SU-DHL-6 (cell line): ENCODE measurements around the gene ITSN1.

ENCODE experiments used
- H2AFZ ChIP-seq: fragments of 200-600 bp; sonication (generic); 2 replicates; pipeline ENCODE4 v1.6.1; 2014; ENCODE audit warnings: low read depth, mild to moderate bottlenecking, moderate library complexity, mixed read lengths, antibody characterized with exemption, low read length; ENCODE audit not compliant: severe bottlenecking
- H3F3A ChIP-seq: fragments of 200-600 bp; shearing (Covaris generic); 2 replicates; pipeline ENCODE4 v1.6.0; 2016; ENCODE audit warnings: antibody characterized with exemption, mild to moderate bottlenecking; ENCODE audit not compliant: insufficient read depth
- H3K27ac ChIP-seq: fragments of 200-600 bp; sonication (generic); 2 replicates; pipeline ENCODE4 v1.5.1; 2016; ENCODE audit warnings: low read depth, mild to moderate bottlenecking, low read length, moderate library complexity, mixed read lengths
- H3K27me3 ChIP-seq: fragments of 200-600 bp; sonication (generic), shearing (Covaris generic); 2 replicates; pipeline ENCODE4 v1.6.0; 2014; ENCODE audit warnings: mild to moderate bottlenecking, low read length
- H3K36me3 ChIP-seq: fragments of 200-600 bp; sonication (generic); 2 replicates; pipeline ENCODE4 v1.6.1; 2014; ENCODE audit warnings: mild to moderate bottlenecking, low read length, mixed read lengths
- H3K4me2 ChIP-seq: fragments of 300-600, 200-600 bp; shearing (Covaris generic), sonication (generic); 2 replicates; pipeline ENCODE4 v1.6.0; 2014; ENCODE audit warnings: low read length, low read depth, mild to moderate bottlenecking; ENCODE audit not compliant: poor library complexity, severe bottlenecking
- H3K4me3 ChIP-seq: fragments of 200-600 bp; sonication (generic); 2 replicates; pipeline ENCODE4 v1.5.1; 2014; ENCODE audit warnings: antibody characterized with exemption, low read length, mild to moderate bottlenecking, mixed read lengths; ENCODE audit not compliant: insufficient read depth, poor library complexity, severe bottlenecking
- H3K79me2 ChIP-seq: fragments of 200-600 bp; sonication (generic); 2 replicates; pipeline ENCODE4 v1.6.1; 2014; ENCODE audit warnings: mild to moderate bottlenecking, low read length, moderate library complexity; ENCODE audit not compliant: insufficient read depth
- H3K9ac ChIP-seq: fragments of 200-600 bp; sonication (generic); 2 replicates; pipeline ENCODE4 v1.7.0; 2014; ENCODE audit warnings: mild to moderate bottlenecking, low read length
- H3K9me2 ChIP-seq: fragments of 200-600 bp; sonication (generic); replicated peaks from 2 replicates; pipeline ENCODE4 v1.6.1; 2014; ENCODE audit warnings: low read length; ENCODE audit not compliant: insufficient read depth
- H3K9me3 ChIP-seq: fragments of 200-600 bp; sonication (generic); 2 replicates; pipeline ENCODE4 v1.6.1; 2014; ENCODE audit warnings: low read length, mixed read lengths; ENCODE audit not compliant: insufficient read depth
- H4K20me1 ChIP-seq: fragments of 200-600 bp; sonication (generic); 2 replicates; pipeline ENCODE4 v1.6.1; 2014; ENCODE audit warnings: low read depth, mild to moderate bottlenecking, antibody characterized with exemption, low read length, moderate library complexity, mixed read lengths
- CTCF ChIP-seq: fragments of 200-600 bp; sonication (generic); IDR thresholded peaks from one replicate; pipeline ENCODE4 v1.5.1; 2017; ENCODE audit warnings: antibody characterized with exemption, mild to moderate bottlenecking, low read length, moderate library complexity; ENCODE audit not compliant: insufficient read depth, poor library complexity, severe bottlenecking
- EZH2phosphoT487 ChIP-seq: fragments of 200-600 bp; sonication (generic), shearing (Covaris generic); conservative IDR thresholded peaks from 2 replicates; pipeline ENCODE4 v1.6.1; 2018; ENCODE audit warnings: mild to moderate bottlenecking, antibody characterized with exemption, low read length, moderate library complexity, mixed read lengths

Gene ITSN1

DNA sequence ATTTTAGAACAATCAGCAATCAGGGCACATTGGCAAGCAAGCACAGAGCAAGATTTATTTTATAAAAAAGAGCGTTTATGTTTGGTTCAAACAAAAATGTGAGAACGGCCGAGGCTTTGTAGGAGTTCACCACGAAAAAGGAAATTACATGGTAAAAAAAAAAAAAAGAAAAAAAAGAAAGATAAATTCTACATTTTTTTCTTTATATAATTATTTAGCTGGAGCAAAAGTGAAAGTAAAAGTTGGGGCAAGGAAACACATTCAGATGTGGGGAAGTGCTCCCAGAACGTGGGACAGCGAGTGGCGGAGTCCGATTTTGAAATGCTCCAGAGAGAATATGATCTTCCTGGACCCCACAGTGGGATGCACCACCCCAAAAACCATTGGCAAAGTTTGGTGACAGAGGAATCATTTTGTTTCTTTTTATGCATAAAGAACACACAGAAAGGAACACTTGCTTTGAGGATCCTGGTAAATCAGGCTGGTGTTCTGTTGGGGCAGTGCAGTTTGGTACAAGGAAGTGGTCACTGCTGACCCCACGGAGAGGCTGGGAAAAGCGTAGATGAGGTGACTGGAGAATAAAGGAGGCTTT is 289.6 kb downstream of the ITSN1 start:
- no peaks in the 10 kb centered on the region for H3K9me3 ChIP-seq
- H3K36me3 ChIP-seq = no peaks in the 10 kb centered on the region
- peak overlapping the region; percentile 77 for H3K4me3 ChIP-seq
- H3K4me2 ChIP-seq = peak overlapping the region; percentile 85
- no peaks in the 10 kb centered on the region for H3F3A ChIP-seq
- no peaks in the 10 kb centered on the region for H4K20me1 ChIP-seq
- TF ChIP-seq EZH2phosphoT487 (no peak), CTCF (no peak)
- H2AFZ ChIP-seq = peak overlapping the region; percentile 87
- peaks cover 11% of the 10 kb centered on the region; the same call in 1 of the 2 replicates for H3K79me2 ChIP-seq
- no peaks in the 10 kb centered on the region for H3K27me3 ChIP-seq
- H3K9ac ChIP-seq = peak overlapping the region; percentile 53
- H3K27ac ChIP-seq = peak overlapping the region; percentile 84
- H3K9me2 ChIP-seq = no peaks in the 10 kb centered on the region

- Histone ChIP-seq H3F3A (no peaks in the 10 kb centered on the region), H4K20me1 (no peaks in the 10 kb centered on the region), H3K36me3 (no peaks in the 10 kb centered on the region), H3K27ac (no peak overlapping the region), H3K4me2 (peak overlapping the region; percentile 85), H3K4me3 (peak overlapping the region; percentile 77), H3K27me3 (no peaks in the 10 kb centered on the region), H3K9ac (peak overlapping the region; percentile 53), H3K9me2 (no peaks in the 10 kb centered on the region), H3K79me2 (peaks cover 11% of the 10 kb centered on the region; the same call in 1 of the 2 replicates), H2AFZ (no peak overlapping the region), H3K9me3 (no peaks in the 10 kb centered on the region)
- TF ChIP-seq CTCF = no peak
Observed at GRCh38 chr21:33932731-33933130, 290.4 kb downstream of the ITSN1 start.

GRCh38 chr21:33936301-33937038 is 294.2 kb downstream of the ITSN1 start:
- H3F3A ChIP-seq = no peaks in the 10 kb centered on the region
- no peak overlapping the region for H3K27ac ChIP-seq
- H3K36me3 ChIP-seq = no peaks in the 10 kb centered on the region
- H3K9me2 ChIP-seq = no peaks in the 10 kb centered on the region
- no peak overlapping the region for H3K4me3 ChIP-seq
- H3K4me2 ChIP-seq = no peak overlapping the region
- no peaks in the 10 kb centered on the region for H3K27me3 ChIP-seq
- H3K79me2 ChIP-seq = peaks cover 11% of the 10 kb centered on the region; the same call in 1 of the 2 replicates
- TF ChIP-seq EZH2phosphoT487 = no peak
- no peak overlapping the region for H2AFZ ChIP-seq
- no peaks in the 10 kb centered on the region for H4K20me1 ChIP-seq
- no peaks in the 10 kb centered on the region for H3K9me3 ChIP-seq
- H3K9ac ChIP-seq = no peak overlapping the region

GRCh38 chr21:33937146-33937545 is 294.8 kb downstream of the ITSN1 start:
- H3K27me3 ChIP-seq = no peaks in the 10 kb centered on the region
- H2AFZ ChIP-seq = no peak overlapping the region
- no peaks in the 10 kb centered on the region for H3F3A ChIP-seq
- no peaks in the 10 kb centered on the region for H4K20me1 ChIP-seq
- no peak for TF ChIP-seq EZH2phosphoT487
- TF ChIP-seq CTCF = no peak
- no peaks in the 10 kb centered on the region for H3K9me3 ChIP-seq
- H3K4me3 ChIP-seq = no peak overlapping the region
- no peaks in the 10 kb centered on the region for H3K9me2 ChIP-seq
- H3K79me2 ChIP-seq = peaks cover 10% of the 10 kb centered on the region; the same call in 1 of the 2 replicates
- H3K9ac ChIP-seq = no peak overlapping the region
- H3K36me3 ChIP-seq = no peaks in the 10 kb centered on the region
- no peak overlapping the region for H3K4me2 ChIP-seq
- no peak overlapping the region for H3K27ac ChIP-seq
